Measurements from ENCODE around the gene ESRRB.

The ESRRB gene

GRCh38 chr14:76497550-76498462 is 121.9 kb downstream of the ESRRB start:
- TF ChIP-seq, protein P1, sequence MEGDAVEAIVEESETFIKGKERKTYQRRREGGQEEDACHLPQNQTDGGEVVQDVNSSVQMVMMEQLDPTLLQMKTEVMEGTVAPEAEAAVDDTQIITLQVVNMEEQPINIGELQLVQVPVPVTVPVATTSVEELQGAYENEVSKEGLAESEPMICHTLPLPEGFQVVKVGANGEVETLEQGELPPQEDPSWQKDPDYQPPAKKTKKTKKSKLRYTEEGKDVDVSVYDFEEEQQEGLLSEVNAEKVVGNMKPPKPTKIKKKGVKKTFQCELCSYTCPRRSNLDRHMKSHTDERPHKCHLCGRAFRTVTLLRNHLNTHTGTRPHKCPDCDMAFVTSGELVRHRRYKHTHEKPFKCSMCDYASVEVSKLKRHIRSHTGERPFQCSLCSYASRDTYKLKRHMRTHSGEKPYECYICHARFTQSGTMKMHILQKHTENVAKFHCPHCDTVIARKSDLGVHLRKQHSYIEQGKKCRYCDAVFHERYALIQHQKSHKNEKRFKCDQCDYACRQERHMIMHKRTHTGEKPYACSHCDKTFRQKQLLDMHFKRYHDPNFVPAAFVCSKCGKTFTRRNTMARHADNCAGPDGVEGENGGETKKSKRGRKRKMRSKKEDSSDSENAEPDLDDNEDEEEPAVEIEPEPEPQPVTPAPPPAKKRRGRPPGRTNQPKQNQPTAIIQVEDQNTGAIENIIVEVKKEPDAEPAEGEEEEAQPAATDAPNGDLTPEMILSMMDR (conservative IDR thresholded peaks at IDR 0.05; ENCODE audit: low read length), result no peak
- DNase-seq (ENCODE audit: low read depth), result no peak
- H3K4me3 ChIP-seq (ENCODE audit: low read length), result no peak overlapping the region

- H3K4me3 ChIP-seq (ENCODE audit: low read length), result no peak overlapping the region
- DNase-seq (ENCODE audit: low read depth), result no peak
- TF ChIP-seq, protein P1 (conservative IDR thresholded peaks at IDR 0.05; ENCODE audit: low read length), result no peak
These were observed 122.6 kb downstream of the ESRRB start for GRCh38 chr14:76498463-76498935.

DNA sequence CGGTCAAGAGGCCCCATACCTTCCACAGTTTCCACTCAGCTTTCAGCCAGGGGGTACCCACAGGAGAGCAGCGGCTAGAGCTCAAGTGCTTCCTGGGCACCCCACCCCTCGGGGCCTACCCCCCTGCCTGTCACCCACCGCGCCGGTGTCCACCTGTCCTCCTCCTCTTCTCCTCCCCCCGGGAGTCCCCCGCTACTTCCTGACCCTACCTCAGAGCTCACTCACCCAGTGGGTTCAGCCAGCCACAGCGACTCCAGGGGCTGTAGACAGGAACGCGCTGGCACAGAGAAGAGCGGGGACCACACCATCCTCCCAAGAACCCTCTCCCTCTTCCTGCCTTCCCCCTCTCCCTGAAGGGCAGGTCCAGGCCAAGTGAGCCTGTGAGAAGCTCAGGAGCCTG is 123.0 kb downstream of the ESRRB start:
- H3K4me3 ChIP-seq (ENCODE audit: low read length), result no peak overlapping the region
- DNase-seq (ENCODE audit: low read depth), result no peak
- TF ChIP-seq, protein P1 (conservative IDR thresholded peaks at IDR 0.05; ENCODE audit: low read length), result no peak

GRCh38 chr14:76499399-76499798 is 123.5 kb downstream of the ESRRB start:
- H3K4me3 ChIP-seq (ENCODE audit: low read length), result no peak overlapping the region
- TF ChIP-seq, protein P1 (conservative IDR thresholded peaks at IDR 0.05; ENCODE audit: low read length), result no peak
- DNase-seq (ENCODE audit: low read depth), result no peak

DNA sequence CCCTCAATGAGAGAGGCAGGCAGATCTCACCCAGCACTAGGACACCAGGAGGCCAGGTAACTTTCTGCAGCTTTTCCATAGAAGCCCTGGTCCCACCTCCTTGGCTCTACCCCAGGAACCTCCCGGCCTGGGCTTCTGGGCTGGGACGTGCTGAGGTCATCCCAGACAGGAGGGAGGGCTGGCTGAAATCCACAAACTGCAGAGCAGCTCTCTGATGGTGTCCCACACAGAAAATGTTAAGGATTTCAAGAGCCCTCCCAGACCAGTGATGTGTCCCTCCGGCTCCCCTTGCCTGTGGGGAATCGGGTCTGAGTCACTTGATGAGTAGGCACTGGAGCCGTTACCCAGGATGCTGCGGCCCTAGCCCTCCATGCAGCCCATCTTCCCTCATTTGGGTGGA is 124.1 kb downstream of the ESRRB start:
- no peak overlapping the region for H3K4me3 ChIP-seq (ENCODE audit: low read length)
- TF ChIP-seq, protein P1 (conservative IDR thresholded peaks at IDR 0.05; ENCODE audit: low read length), result no peak
- DNase-seq (ENCODE audit: low read depth), result peak; percentile 30

DNA sequence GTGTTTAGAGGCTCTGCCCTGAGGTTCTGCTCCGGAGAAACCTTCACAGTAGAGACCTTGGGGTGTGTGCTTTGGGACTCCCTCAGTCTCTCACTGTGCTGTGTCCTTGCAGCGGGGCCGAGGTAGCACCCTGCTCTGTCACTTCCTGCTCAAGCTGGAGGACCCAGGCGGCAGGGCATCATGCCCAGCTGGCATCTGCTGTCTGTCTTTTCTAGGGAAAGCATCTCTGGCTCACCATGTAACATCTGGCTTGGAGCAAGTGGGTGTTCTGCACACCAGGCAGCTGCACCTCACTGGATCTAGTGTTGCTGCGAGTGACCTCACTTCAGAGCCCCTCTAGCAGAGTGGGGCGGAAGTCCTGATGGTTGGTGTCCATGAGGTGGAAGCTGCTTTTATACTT is 124.5 kb downstream of the ESRRB start:
- TF ChIP-seq, protein P1 (conservative IDR thresholded peaks at IDR 0.05; ENCODE audit: low read length), result no peak
- peak; percentile 17 for DNase-seq (ENCODE audit: low read depth)
- H3K4me3 ChIP-seq (ENCODE audit: low read length), result no peak overlapping the region

DNA sequence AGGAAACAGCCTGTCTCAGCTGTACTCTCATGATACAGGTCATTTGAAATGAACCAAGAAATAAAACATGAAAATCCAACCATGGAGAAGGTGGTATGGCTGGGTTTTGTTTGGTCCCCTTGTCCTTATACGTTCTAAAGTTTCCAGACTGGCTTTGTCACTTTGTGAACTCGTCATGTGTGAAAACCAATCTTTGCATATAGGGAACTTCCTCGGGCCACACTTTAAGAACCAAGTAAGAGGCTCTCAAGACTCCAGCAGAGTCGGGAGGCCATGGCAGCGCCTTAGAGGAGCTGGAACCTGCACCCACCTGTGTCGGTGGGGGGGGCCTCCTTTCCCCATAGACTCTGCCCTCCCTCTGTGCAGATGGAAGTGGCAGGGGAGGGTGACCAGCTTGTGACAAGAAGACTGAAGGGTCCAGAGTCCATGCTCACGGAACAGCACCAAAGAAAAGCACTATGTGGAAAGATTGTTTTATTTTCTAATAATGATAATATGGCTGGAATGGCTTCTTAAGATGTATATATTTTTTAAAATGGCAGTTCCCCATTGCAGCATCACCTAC is 125.3 kb downstream of the ESRRB start:
- H3K4me3 ChIP-seq (ENCODE audit: low read length), result no peak overlapping the region
- TF ChIP-seq, protein P1 (conservative IDR thresholded peaks at IDR 0.05; ENCODE audit: low read length), result no peak
- no peak for DNase-seq (ENCODE audit: low read depth)

All from AG10803 (cell line).